Measurements from ENCODE around the gene RENBP. TPM values are rescaled to one million over a fixed set of nuclear protein-coding genes. Genes with fewer than 3 reads are reported as not detected.

RENBP gene
- polyA plus RNA-seq, 4 donors = 16.3 to 27.1 (median 18.8) TPM

- no peak for DNase-seq (ENCODE audit: low read depth in 4 of 4, low spot score in 3 of 4)
Observed at GRCh38 chrX:153903991-153904957, 40.2 kb downstream of the RENBP start, which contains the start of gene AVPR2. AVPR2 (plus strand) TSS chrX:153904673; CDS start chrX:153905146, 473 bp downstream.

DNA sequence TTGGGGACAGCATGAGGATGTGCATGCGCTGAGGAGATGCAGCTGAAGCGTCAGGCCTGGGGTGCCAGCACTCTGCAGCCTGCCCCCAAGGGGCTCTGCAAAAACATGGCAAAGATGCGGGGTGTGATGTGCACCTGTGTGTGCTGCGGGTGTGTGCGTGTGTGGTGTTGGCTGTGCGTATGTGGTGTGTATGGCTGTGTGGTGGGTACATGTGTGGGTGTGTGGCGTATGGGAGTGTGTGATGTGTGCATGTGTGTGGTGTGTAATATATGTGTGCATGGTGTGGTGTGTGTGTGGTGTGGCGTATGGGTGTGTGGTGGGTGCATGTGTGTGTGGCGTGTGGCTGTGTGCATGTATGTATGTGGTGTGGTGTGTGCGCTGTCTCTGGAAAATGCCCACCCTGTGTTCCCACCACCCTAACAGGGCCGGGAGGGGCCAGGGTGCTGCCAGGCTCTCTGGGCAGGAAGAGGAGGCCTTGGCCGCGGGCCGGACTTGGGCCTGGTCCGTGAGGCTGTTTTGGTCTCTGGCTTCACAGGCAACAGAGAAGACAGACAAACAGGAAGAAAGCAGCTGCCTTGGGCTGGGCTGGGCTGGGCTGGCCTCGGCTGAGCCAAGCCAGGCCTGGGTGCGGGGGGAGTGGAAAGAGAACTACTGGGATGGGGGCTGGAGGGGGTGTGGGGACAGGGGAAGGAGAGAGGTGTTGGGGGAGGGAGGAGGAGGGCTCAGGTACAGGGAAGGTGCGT lies 41.0 kb downstream of the RENBP start:
- no peak for DNase-seq (ENCODE audit: low read depth in 4 of 4, low spot score in 3 of 4)

GRCh38 chrX:153902385-153902784 lies 42.1 kb downstream of the RENBP start:
- no peak for DNase-seq (ENCODE audit: low read depth in 4 of 4, low spot score in 3 of 4)

GRCh38 chrX:153901753-153902140 lies 42.7 kb downstream of the RENBP start:
- DNase-seq (ENCODE audit: low read depth in 4 of 4, low spot score in 3 of 4) = no peak

- no peak for DNase-seq (ENCODE audit: low read depth in 4 of 4, low spot score in 3 of 4)
Observed at GRCh38 chrX:153900831-153901752, 43.4 kb downstream of the RENBP start.

- no peak for DNase-seq (ENCODE audit: low read depth in 4 of 4, low spot score in 3 of 4)
Observed at GRCh38 chrX:153897899-153898298, 46.5 kb downstream of the RENBP start.

DNA sequence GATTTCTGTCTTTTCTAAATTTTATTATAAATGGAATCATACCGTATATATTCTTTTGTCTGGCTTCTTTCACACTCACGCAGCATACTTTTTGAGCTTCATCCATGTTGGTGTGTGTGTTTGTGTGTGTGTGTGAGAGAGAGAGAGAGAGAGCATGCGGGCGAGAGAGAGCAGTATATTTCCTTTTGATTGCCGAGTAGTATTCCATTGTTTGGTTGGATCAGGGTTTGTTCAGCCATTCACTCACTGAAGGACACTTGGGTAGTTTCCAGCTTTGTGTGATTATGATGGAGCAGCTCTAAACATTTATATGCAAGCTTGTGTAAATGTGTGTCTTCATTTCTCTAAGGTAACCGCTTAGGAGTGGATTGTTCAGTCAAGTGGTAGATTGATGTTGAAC lies 55.3 kb downstream of the RENBP start:
- DNase-seq (ENCODE audit: low read depth in 4 of 4, low spot score in 3 of 4) = no peak

DNA sequence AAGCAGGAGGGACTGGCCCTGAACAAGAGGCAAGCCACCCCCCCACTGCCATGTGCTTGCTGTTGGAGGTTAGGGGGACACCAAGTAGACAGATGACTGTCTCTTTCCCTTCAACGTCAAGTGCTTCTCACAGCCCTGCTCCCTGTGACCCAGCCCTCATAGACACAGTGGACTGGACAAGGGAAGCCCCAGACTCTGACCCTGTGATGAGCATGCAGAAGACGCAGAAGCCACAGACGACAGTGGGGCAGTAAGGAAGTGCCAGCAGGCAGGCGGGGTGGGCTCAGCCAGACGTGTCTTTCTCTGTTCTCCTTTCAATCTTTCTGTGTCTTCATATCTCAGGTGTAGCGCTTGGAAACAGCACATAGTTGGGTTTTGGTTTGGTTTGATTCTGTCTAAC lies 56.1 kb downstream of the RENBP start:
- DNase-seq (ENCODE audit: low read depth in 4 of 4, low spot score in 3 of 4) = no peak

- DNase-seq (ENCODE audit: low read depth in 4 of 4, low spot score in 3 of 4) = no peak
Observed at GRCh38 chrX:153887385-153887784, 57.1 kb downstream of the RENBP start.

DNA sequence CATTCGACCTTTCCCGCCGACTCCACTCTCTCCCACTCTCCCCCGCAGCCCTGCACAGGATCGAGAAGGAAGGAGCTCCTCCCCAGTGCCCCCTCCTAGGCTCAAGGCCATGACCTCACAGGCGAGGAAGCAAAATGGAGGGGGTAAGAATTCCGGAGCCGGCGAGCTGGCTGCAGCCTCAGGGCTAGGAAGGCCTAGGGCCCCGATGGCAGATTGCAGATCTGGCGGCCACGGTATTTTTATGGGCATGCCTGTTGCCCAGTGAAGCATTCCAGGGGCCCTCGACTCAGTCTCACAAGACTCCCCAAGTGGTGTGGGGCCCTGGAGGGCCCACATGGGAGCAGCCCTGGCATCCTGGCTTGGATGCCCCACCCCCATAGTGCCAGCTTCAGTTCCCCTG lies 57.5 kb downstream of the RENBP start:
- DNase-seq (ENCODE audit: low read depth in 4 of 4, low spot score in 3 of 4) = no peak

DNA sequence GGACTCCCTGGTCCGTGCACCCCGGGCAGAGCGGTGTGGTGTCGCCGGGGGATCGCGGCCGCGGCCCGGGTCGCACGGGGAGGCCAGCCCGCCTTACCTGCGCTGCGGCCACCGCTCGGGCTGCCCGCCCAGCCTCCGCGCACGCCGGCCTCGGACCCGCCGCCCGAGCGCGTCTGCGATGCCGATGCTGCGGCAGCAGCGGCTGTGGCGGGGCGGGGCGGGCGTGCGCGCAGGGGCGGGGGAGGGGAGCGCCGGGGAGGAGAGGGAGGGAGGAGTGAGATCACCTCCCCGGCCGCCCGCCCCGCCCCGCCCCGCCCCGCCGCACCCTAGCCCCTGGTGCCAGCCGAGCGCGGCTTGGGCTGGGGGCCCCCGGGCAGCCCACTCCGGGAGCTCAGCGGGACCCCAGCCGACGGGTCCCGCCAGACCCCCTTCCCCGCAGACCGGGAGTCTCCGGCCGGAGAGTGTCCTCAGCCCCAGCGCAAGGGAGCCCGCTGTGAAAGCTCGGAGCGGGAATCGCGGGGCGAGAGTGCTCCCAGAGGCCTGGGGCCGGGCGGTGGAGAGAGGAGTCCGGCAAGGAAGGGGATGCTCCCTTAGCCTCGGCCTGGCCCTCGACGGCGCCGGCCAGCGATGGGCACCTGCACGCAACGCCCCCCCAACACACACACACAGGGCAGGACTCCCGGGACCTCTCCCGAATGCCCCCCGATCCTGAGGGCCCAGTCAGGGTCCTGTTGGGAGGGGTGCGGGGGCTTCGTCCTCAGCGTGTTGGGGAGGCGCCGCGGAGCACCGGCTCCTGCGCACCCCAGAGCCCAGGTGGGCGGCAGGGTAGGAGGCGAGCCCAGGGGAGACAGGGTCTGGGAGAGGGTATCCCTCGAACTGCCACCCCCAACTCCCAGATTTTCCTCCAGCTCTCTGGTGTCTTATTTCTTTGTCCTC lies 58.2 kb downstream of the RENBP start, which contains the start of gene L1CAM:
Gene L1CAM, minus strand, starts transcription at position 206 of the 936 bp plus-strand sequence. CDS start 10,337 bp downstream, outside the sequence.
- DNase-seq (ENCODE audit: low read depth in 4 of 4, low spot score in 3 of 4) = no peak

Other genes starting within 250 kb of the RENBP start
- gene BCAP31, start 220.3 kb downstream of the RENBP start, polyA plus RNA-seq (ENCODE audit: insufficient read length in 4 of 4) = 100 to 1,000 TPM; 192 to 206 (median 199) TPM
- 1 to 10 TPM; 6.3 to 8.9 (median 7.1) TPM for gene ABCD1, start 219.8 kb downstream of the RENBP start, polyA plus RNA-seq (ENCODE audit: insufficient read length in 4 of 4)
- 1 to 10 TPM in 3 of 4 donors, under 1 TPM in 1; 0.82 to 2.9 (median 2.1) TPM for gene PLXNB3, start 180.4 kb downstream of the RENBP start, polyA plus RNA-seq (ENCODE audit: insufficient read length in 4 of 4)
- gene SRPK3, start 163.6 kb downstream of the RENBP start, polyA plus RNA-seq (ENCODE audit: insufficient read length in 4 of 4) = 1 to 10 TPM in 3 of 4 donors, under 1 TPM in 1; 0.90 to 2.0 (median 1.5) TPM
- 10 to 100 TPM; 62.2 to 90.3 (median 72.7) TPM for gene IDH3G, start 150.3 kb downstream of the RENBP start, polyA plus RNA-seq (ENCODE audit: insufficient read length in 4 of 4)
- 100 to 1,000 TPM; 141 to 189 (median 155) TPM for gene SSR4, start 150.0 kb downstream of the RENBP start, polyA plus RNA-seq (ENCODE audit: insufficient read length in 4 of 4)
- gene PDZD4, start 114.1 kb downstream of the RENBP start, polyA plus RNA-seq (ENCODE audit: insufficient read length in 4 of 4) = 10 to 100 TPM in 1 of 4 donors, 1 to 10 TPM in 3; 7.7 to 10.6 (median 8.8) TPM
- 10 to 100 TPM; 46.4 to 59.9 (median 47.9) TPM for gene L1CAM, start 58.5 kb downstream of the RENBP start, polyA plus RNA-seq (ENCODE audit: insufficient read length in 4 of 4)
- gene AVPR2, start 40.0 kb downstream of the RENBP start, polyA plus RNA-seq (ENCODE audit: insufficient read length in 4 of 4) = 1 to 10 TPM; 1.4 to 3.1 (median 2.0) TPM
- 10 to 100 TPM; 24.6 to 37.8 (median 27.8) TPM for gene ARHGAP4, start 18.4 kb downstream of the RENBP start, polyA plus RNA-seq (ENCODE audit: insufficient read length in 4 of 4)
- 10 to 100 TPM; 60.2 to 80.1 (median 66.6) TPM for gene NAA10, start 9.6 kb downstream of the RENBP start, polyA plus RNA-seq (ENCODE audit: insufficient read length in 4 of 4)
- 10 to 100 TPM; 41.5 to 44.3 (median 41.9) TPM for gene HCFC1, start 27.2 kb upstream of the RENBP start, polyA plus RNA-seq (ENCODE audit: insufficient read length in 4 of 4)
- gene TMEM187, start 28.1 kb upstream of the RENBP start, polyA plus RNA-seq (ENCODE audit: insufficient read length in 4 of 4) = 1 to 10 TPM; 6.9 to 9.6 (median 7.4) TPM
- 10 to 100 TPM; 48.4 to 62.2 (median 51.7) TPM for gene IRAK1, start 75.3 kb upstream of the RENBP start, polyA plus RNA-seq (ENCODE audit: insufficient read length in 4 of 4)
- gene MECP2, start 153.1 kb upstream of the RENBP start, polyA plus RNA-seq (ENCODE audit: insufficient read length in 4 of 4) = 10 to 100 TPM; 30.2 to 36.9 (median 31.6) TPM
- not detected for gene OPN1LW, start 199.6 kb upstream of the RENBP start, polyA plus RNA-seq (ENCODE audit: insufficient read length in 4 of 4)
- not detected for gene OPN1MW, start 238.0 kb upstream of the RENBP start, polyA plus RNA-seq (ENCODE audit: insufficient read length in 4 of 4)

Measured in right renal pelvis (tissue), 4 donors.